Measurements from ENCODE around the gene RPL22.

Gene RPL22

GRCh38 chr1:6163191-6163972, 36.0 kb downstream of the RPL22 start:
- Mint-ChIP-seq H3K9me3 (no peaks in the 10 kb centered on the region), H3K4me3 (no peak overlapping the region), H3K36me3 (no peaks in the 10 kb centered on the region), H3K27ac (no peak overlapping the region), H3K4me1 (peaks cover 6% of the 10 kb centered on the region)
- ATAC-seq (no peak), DNase-seq (ENCODE audit: low spot score in 2 of 2) (no peak)

DNA sequence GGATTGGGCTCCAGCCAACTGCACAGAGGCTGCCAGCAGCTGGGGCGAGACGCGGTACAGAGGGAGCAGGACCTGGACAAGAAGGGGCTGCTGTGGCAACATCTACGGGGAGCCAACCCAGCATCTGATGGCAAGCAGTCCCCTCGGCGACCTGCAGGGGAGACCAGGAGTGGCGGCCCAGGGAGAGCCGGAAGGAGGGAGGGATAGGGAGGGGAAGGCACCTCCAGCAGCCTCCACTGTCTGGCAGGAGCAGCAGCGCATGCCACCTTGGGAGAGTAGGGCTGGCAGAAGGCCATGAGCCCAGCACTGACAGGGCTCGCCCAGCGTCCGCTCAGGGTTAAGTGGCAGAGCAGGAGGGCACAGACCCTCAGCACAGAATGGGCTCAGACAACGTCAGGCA, 36.6 kb downstream of the RPL22 start:
- H3K36me3 Mint-ChIP-seq: no peaks in the 10 kb centered on the region
- no peaks in the 10 kb centered on the region for H3K9me3 Mint-ChIP-seq
- H3K27ac Mint-ChIP-seq: no peak overlapping the region
- ATAC-seq (no peak), DNase-seq (ENCODE audit: low spot score in 2 of 2) (no peak)
- peaks cover 9% of the 10 kb centered on the region for H3K4me1 Mint-ChIP-seq
- no peak overlapping the region for H3K4me3 Mint-ChIP-seq

- Mint-ChIP-seq H3K9me3 (no peaks in the 10 kb centered on the region), H3K4me1 (peaks cover 13% of the 10 kb centered on the region), H3K36me3 (no peaks in the 10 kb centered on the region), H3K4me3 (no peak overlapping the region), H3K27ac (no peak overlapping the region)
- no peak for DNase-seq (ENCODE audit: low spot score in 2 of 2)
- ATAC-seq: no peak
These were observed 37.1 kb downstream of the RPL22 start for GRCh38 chr1:6162341-6162740.

DNA sequence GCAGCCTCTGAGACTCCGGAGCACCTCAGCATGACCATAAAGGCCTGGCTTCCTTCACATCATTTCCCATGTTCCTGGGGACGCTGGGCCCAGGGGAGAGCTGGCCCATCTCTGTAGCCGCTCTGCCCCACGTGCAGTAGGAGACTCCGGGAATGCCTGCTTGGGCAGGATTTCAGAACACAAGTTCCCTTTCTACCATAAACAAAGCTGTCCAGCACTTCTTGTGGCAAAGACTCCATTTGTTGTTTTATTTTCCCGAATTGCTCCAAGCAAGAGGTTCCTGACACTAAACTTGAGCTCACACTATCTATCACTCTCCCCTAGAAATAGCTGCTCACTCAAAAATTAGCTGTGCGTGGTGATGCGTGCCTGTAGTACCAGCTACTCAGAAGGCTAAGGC, 41.2 kb downstream of the RPL22 start:
- DNase-seq (ENCODE audit: low spot score in 2 of 2) (no peak), ATAC-seq (no peak)
- H3K27ac Mint-ChIP-seq: peak overlapping the region; percentile 58
- no peaks in the 10 kb centered on the region for H3K9me3 Mint-ChIP-seq
- H3K4me3 Mint-ChIP-seq: no peak overlapping the region
- no peaks in the 10 kb centered on the region for H3K36me3 Mint-ChIP-seq
- peaks cover 23% of the 10 kb centered on the region for H3K4me1 Mint-ChIP-seq

GRCh38 chr1:6157528-6158174, 41.7 kb downstream of the RPL22 start:
- DNase-seq (ENCODE audit: low spot score in 2 of 2) (no peak), ATAC-seq (peak; percentile 82)
- H3K9me3 Mint-ChIP-seq: no peaks in the 10 kb centered on the region
- peak overlapping the region; percentile 58 for H3K27ac Mint-ChIP-seq
- H3K36me3 Mint-ChIP-seq: no peaks in the 10 kb centered on the region
- H3K4me3 Mint-ChIP-seq: no peak overlapping the region
- H3K4me1 Mint-ChIP-seq: peaks cover 23% of the 10 kb centered on the region

DNA sequence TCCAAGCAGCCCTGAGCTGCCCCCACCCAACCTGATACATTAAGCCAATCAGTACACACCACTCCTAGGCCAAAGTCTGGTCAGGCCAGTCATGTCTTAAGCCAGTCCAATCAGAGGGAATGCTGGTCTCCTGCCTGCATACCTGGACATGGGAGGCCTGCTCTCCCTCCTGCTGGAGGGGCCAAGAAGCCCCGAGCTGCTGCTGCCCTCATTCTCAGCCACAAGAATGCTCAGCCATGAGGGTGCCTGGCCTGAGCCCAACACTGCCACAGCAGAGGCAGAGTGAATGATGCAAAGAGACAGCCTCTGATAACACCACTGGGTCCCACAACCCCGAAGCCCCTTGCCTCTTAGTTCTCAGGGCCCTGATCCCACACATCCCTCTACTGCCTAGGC, 42.3 kb downstream of the RPL22 start:
- Mint-ChIP-seq H3K27ac (peak overlapping the region; percentile 26), H3K36me3 (no peaks in the 10 kb centered on the region), H3K4me3 (no peak overlapping the region), H3K4me1 (peaks cover 23% of the 10 kb centered on the region), H3K9me3 (no peaks in the 10 kb centered on the region)
- ATAC-seq: no peak
- DNase-seq (ENCODE audit: low spot score in 2 of 2): no peak

- no peaks in the 10 kb centered on the region for H3K36me3 Mint-ChIP-seq
- H3K4me3 Mint-ChIP-seq: no peak overlapping the region
- peaks cover 17% of the 10 kb centered on the region for H3K4me1 Mint-ChIP-seq
- DNase-seq (ENCODE audit: low spot score in 2 of 2) (no peak), ATAC-seq (no peak)
- H3K27ac Mint-ChIP-seq: peak overlapping the region; percentile 68
- H3K9me3 Mint-ChIP-seq: no peaks in the 10 kb centered on the region
These were observed 44.7 kb downstream of the RPL22 start for GRCh38 chr1:6154525-6155319.

DNA sequence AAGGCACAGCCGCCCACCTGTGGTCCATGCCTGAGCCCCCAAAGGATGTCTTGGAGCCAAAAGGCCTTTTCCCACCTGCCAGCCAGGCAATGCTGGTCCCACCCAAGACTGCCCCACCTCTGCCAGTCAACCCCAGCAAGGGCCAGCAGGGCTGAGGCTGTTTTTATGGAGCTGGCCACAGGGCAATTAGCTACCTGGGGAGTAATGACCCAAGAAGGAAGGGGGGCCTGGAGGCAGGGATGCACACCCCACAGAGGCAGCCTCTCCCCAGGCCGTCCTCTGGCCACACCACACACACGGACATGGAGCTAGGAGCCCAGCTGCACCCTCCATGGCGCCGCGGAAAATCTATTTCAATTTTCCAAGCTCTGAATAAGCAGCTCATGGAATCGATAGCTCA, 46.5 kb downstream of the RPL22 start:
- Mint-ChIP-seq H3K36me3 (no peaks in the 10 kb centered on the region), H3K4me3 (no peak overlapping the region), H3K9me3 (no peaks in the 10 kb centered on the region), H3K4me1 (peaks cover 25% of the 10 kb centered on the region), H3K27ac (no peak overlapping the region)
- ATAC-seq (no peak), DNase-seq (ENCODE audit: low spot score in 2 of 2) (no peak)

DNA sequence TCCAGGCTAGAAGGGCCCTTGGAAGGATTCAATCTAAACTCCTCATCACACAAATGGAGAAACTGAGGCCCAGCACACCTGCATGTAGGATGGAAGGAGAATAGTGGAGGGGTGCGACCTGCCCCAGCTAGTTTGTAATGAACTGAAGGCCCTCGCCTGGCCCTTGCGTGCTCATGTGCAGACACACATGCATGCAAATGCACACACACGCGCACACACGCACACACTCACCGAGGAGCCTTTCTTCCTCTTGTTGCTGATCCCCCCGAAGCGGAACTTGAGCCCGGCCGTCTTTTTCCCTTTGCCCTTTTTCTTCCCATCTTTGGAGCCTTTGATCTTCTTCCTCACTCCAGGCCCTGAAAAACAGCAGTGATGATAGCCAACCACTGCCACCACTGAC, 47.2 kb downstream of the RPL22 start:
- H3K4me3 Mint-ChIP-seq: no peak overlapping the region
- no peak overlapping the region for H3K27ac Mint-ChIP-seq
- H3K9me3 Mint-ChIP-seq: no peaks in the 10 kb centered on the region
- no peaks in the 10 kb centered on the region for H3K36me3 Mint-ChIP-seq
- DNase-seq (ENCODE audit: low spot score in 2 of 2): no peak
- ATAC-seq: no peak
- H3K4me1 Mint-ChIP-seq: peaks cover 19% of the 10 kb centered on the region

GRCh38 chr1:6151291-6151822, 48.0 kb downstream of the RPL22 start:
- ATAC-seq (no peak), DNase-seq (ENCODE audit: low spot score in 2 of 2) (no peak)
- Mint-ChIP-seq H3K36me3 (no peaks in the 10 kb centered on the region), H3K9me3 (no peaks in the 10 kb centered on the region), H3K4me1 (peaks cover 19% of the 10 kb centered on the region), H3K27ac (no peak overlapping the region), H3K4me3 (no peak overlapping the region)

DNA sequence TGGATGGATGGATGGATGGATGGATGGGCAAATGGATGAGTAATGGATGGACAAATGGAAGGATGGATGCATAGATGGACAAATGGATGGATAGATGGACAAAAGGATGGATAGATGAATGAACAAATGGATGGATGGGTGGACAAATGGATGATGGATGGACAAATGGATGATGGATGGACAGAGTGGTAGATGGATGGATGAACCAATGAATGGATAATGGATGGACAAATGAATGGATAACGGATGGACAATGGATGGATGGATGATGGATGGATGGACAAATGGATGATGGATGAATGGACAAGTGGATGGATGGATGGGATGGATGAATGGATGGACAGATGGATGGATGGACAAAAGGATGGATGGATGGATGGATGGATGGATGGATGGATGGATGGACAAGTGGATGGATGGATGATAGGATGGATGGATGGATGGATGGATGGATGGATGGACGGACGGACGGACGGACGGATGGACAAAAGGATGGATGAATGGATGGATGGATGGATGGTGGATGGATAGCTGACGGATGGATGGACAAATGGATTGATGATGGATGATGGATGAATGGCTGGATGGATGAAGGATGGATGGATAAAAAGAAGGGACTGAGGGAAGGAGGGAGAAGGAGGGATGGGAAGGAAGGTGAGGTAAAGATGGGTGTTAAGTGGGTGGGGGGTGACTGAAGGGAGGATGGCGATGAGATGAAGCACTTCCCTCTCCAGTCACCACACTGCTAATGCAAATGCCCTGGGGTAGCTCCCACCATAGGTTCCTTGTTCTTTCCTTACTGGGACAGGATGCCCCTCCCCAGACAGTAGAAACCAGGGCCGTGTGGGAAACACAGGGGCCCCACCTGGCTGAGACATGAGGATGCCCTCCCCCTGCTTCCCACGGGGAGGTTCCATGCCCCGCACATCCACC, 49.1 kb downstream of the RPL22 start:
- H3K4me1 Mint-ChIP-seq: peaks cover 14% of the 10 kb centered on the region
- H3K4me3 Mint-ChIP-seq: no peak overlapping the region
- no peak overlapping the region for H3K27ac Mint-ChIP-seq
- DNase-seq (ENCODE audit: low spot score in 2 of 2): no peak
- H3K9me3 Mint-ChIP-seq: no peaks in the 10 kb centered on the region
- H3K36me3 Mint-ChIP-seq: no peaks in the 10 kb centered on the region
- no peak for ATAC-seq

DNA sequence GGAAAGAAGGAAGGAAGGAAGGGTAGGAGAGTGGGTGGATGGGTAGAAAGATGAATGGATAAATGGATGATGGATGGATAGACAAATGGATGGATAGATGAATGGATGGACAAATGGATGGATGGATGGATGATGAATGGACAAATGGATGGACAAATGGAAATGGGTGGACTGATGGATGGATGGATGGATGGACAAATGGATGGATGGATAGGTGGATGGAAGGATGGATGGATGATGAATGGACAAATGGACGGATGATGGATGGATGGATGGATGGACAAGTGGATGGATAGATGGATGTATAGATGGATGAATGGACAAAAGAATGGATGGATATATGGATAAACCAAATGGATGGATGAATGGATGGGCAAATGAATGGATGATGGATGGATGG, 49.8 kb downstream of the RPL22 start:
- no peak for ATAC-seq
- no peak for DNase-seq (ENCODE audit: low spot score in 2 of 2)
- Mint-ChIP-seq H3K4me3 (no peak overlapping the region), H3K36me3 (no peaks in the 10 kb centered on the region), H3K9me3 (no peaks in the 10 kb centered on the region), H3K27ac (no peak overlapping the region), H3K4me1 (peaks cover 11% of the 10 kb centered on the region)

GRCh38 chr1:6148497-6149241, 50.7 kb downstream of the RPL22 start:
- Mint-ChIP-seq H3K4me1 (peaks cover 11% of the 10 kb centered on the region), H3K27ac (no peak overlapping the region), H3K9me3 (no peaks in the 10 kb centered on the region), H3K4me3 (peak overlapping the region; percentile 39), H3K36me3 (no peaks in the 10 kb centered on the region)
- DNase-seq (ENCODE audit: low spot score in 2 of 2) (peak; percentile 52 to 65), ATAC-seq (peak; percentile 78)

GRCh38 chr1:6145864-6146410, 53.5 kb downstream of the RPL22 start:
- ATAC-seq (no peak), DNase-seq (ENCODE audit: low spot score in 2 of 2) (no peak)
- Mint-ChIP-seq H3K27ac (no peak overlapping the region), H3K9me3 (no peaks in the 10 kb centered on the region), H3K4me3 (no peak overlapping the region), H3K36me3 (no peaks in the 10 kb centered on the region), H3K4me1 (peaks cover 11% of the 10 kb centered on the region)
